ENCODE data around the gene RAB42. TPM values are rescaled to one million over a fixed set of nuclear protein-coding genes. Genes with fewer than 3 reads are reported as not detected.

Gene RAB42
- total and polyA plus RNA-seq, 9 of the 15 experiments (the other 6 are each of a cell fraction or from before 2014, with no cell fraction given) = 0.07 to 0.14 (median 0.12) TPM; not detected in 6

DNA sequence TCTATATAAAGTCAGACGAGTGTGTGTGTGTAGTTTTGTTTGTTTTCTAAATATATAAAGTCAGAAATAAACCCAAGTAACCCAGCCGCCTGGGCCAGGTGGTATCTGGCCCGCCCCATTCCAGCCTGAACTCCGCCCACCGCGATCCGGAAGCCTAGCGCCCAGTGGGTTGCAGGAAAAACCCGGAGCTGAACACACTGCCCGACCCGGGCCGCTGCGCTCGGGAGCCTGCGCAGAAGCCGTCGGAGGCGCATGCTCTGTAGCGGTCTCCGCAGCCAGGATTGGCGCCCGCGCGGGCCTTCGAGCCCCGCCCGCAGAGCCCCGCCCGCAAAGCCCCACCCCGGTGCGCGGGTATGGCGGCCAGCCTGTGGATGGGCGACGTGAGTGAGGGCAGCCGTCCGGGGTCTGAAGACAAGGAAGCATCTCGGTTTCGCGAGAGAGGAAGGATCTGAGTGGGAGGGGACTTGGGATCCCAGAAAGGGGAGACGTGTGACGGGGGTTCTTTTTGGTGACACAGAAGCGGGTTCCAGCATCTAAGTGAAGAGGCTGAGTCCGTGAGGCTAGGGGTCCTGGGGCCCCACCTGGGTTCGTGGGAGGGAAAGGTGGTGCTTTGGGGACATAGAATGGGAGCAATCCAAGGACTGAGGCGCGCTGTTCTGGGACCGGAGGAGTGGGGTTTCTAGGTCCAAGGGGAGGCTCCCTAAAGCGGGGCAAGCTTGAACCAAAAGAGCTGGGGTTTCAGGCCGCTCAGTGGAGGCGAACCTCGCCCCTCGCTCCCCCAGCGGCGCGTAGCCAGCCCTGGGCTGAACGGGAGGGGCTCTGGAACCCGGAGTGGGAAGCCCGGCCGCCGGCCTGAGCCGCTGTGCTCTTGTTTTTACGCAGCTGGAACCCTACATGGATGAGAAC is 39.1 kb upstream of the RAB42 start, which contains the start of gene TRNAU1AP (continued):
- no peak for TF ChIP-seq RAD21 (CRISPR knock-in tag; conservative IDR thresholded peaks at IDR 0.05 in 1 of 2, IDR thresholded peaks at IDR 0.05 in 1 of 2)
- no peak for TF ChIP-seq JUNB (CRISPR knock-in tag; conservative IDR thresholded peaks at IDR 0.05)
- no peak for TF ChIP-seq XRCC4 (IDR thresholded peaks at IDR 0.05; ENCODE audit: extremely low read depth, insufficient read depth, insufficient read length)
- TF ChIP-seq, protein P1, sequence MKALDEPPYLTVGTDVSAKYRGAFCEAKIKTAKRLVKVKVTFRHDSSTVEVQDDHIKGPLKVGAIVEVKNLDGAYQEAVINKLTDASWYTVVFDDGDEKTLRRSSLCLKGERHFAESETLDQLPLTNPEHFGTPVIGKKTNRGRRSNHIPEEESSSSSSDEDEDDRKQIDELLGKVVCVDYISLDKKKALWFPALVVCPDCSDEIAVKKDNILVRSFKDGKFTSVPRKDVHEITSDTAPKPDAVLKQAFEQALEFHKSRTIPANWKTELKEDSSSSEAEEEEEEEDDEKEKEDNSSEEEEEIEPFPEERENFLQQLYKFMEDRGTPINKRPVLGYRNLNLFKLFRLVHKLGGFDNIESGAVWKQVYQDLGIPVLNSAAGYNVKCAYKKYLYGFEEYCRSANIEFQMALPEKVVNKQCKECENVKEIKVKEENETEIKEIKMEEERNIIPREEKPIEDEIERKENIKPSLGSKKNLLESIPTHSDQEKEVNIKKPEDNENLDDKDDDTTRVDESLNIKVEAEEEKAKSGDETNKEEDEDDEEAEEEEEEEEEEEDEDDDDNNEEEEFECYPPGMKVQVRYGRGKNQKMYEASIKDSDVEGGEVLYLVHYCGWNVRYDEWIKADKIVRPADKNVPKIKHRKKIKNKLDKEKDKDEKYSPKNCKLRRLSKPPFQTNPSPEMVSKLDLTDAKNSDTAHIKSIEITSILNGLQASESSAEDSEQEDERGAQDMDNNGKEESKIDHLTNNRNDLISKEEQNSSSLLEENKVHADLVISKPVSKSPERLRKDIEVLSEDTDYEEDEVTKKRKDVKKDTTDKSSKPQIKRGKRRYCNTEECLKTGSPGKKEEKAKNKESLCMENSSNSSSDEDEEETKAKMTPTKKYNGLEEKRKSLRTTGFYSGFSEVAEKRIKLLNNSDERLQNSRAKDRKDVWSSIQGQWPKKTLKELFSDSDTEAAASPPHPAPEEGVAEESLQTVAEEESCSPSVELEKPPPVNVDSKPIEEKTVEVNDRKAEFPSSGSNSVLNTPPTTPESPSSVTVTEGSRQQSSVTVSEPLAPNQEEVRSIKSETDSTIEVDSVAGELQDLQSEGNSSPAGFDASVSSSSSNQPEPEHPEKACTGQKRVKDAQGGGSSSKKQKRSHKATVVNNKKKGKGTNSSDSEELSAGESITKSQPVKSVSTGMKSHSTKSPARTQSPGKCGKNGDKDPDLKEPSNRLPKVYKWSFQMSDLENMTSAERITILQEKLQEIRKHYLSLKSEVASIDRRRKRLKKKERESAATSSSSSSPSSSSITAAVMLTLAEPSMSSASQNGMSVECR (CRISPR knock-in tag; IDR thresholded peaks at IDR 0.05) = no peak; the same call in none of the 2 replicates
- peak; percentile 44 to 93 for TF ChIP-seq SIN3A (IDR thresholded peaks at IDR 0.05; ENCODE audit: borderline replicate concordance in 2 of 2, control insufficient read depth in 1 of 2, low read depth in 2 of 2, low read length in 2 of 2)
- TF ChIP-seq ZNF311 (CRISPR knock-in tag; IDR thresholded peaks at IDR 0.05) = no peak
- no peak for TF ChIP-seq KAT7 (CRISPR knock-in tag; IDR thresholded peaks at IDR 0.05; ENCODE audit: borderline replicate concordance)
- TF ChIP-seq, protein P2, sequence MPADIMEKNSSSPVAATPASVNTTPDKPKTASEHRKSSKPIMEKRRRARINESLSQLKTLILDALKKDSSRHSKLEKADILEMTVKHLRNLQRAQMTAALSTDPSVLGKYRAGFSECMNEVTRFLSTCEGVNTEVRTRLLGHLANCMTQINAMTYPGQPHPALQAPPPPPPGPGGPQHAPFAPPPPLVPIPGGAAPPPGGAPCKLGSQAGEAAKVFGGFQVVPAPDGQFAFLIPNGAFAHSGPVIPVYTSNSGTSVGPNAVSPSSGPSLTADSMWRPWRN (IDR thresholded peaks at IDR 0.05; ENCODE audit: low read depth) = no peak
- TF ChIP-seq ZKSCAN8 (CRISPR knock-in tag; IDR thresholded peaks at IDR 0.05) = no peak
- no peak for TF ChIP-seq TAF15 (IDR thresholded peaks at IDR 0.05; ENCODE audit: low read depth, low read length)
- no peak for TF ChIP-seq SETDB1 (IDR thresholded peaks at IDR 0.05; ENCODE audit: low read length)
- TF ChIP-seq, protein P3, sequence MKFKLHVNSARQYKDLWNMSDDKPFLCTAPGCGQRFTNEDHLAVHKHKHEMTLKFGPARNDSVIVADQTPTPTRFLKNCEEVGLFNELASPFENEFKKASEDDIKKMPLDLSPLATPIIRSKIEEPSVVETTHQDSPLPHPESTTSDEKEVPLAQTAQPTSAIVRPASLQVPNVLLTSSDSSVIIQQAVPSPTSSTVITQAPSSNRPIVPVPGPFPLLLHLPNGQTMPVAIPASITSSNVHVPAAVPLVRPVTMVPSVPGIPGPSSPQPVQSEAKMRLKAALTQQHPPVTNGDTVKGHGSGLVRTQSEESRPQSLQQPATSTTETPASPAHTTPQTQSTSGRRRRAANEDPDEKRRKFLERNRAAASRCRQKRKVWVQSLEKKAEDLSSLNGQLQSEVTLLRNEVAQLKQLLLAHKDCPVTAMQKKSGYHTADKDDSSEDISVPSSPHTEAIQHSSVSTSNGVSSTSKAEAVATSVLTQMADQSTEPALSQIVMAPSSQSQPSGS (CRISPR knock-in tag; IDR thresholded peaks at IDR 0.05) = no peak
- TF ChIP-seq, protein P4, sequence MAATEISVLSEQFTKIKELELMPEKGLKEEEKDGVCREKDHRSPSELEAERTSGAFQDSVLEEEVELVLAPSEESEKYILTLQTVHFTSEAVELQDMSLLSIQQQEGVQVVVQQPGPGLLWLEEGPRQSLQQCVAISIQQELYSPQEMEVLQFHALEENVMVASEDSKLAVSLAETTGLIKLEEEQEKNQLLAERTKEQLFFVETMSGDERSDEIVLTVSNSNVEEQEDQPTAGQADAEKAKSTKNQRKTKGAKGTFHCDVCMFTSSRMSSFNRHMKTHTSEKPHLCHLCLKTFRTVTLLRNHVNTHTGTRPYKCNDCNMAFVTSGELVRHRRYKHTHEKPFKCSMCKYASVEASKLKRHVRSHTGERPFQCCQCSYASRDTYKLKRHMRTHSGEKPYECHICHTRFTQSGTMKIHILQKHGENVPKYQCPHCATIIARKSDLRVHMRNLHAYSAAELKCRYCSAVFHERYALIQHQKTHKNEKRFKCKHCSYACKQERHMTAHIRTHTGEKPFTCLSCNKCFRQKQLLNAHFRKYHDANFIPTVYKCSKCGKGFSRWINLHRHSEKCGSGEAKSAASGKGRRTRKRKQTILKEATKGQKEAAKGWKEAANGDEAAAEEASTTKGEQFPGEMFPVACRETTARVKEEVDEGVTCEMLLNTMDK (IDR thresholded peaks at IDR 0.05; ENCODE audit: borderline replicate concordance, insufficient read depth, low read depth, low read length, poor library complexity, severe bottlenecking) = no peak
- TF ChIP-seq ZBTB9 (CRISPR knock-in tag; IDR thresholded peaks at IDR 0.05) = peak; percentile 71; the same call in 1 of the 2 replicates
- TF ChIP-seq HNRNPLL (IDR thresholded peaks at IDR 0.05; ENCODE audit: low read depth, low read length, poor library complexity, severe bottlenecking) = peak; percentile 90
